ENCODE data around the gene DAB1.

The DAB1 gene

GRCh38 chr1:57063406-57064125 lies 360.3 kb downstream of the DAB1 start:
- no peak for DNase-seq

- peak in 2 of 3 experiments; percentile 10 to 28 for DNase-seq
These were observed 362.5 kb downstream of the DAB1 start for GRCh38 chr1:57061369-57061768.

- no peak for DNase-seq
These were observed 363.4 kb downstream of the DAB1 start for GRCh38 chr1:57060451-57060850.

- no peak for DNase-seq
These were observed 365.0 kb downstream of the DAB1 start for GRCh38 chr1:57058652-57059501.

GRCh38 chr1:57048856-57049255 lies 375.0 kb downstream of the DAB1 start:
- DNase-seq = no peak

GRCh38 chr1:57046462-57046861 lies 377.4 kb downstream of the DAB1 start:
- DNase-seq = no peak

GRCh38 chr1:57041901-57042300 lies 382.0 kb downstream of the DAB1 start:
- DNase-seq = no peak

GRCh38 chr1:57040811-57041210 lies 383.0 kb downstream of the DAB1 start:
- DNase-seq = no peak

GRCh38 chr1:57036641-57037579 lies 386.9 kb downstream of the DAB1 start:
- DNase-seq = no peak

GRCh38 chr1:57034713-57035112 lies 389.1 kb downstream of the DAB1 start:
- no peak for DNase-seq

GRCh38 chr1:57033222-57034001 lies 390.4 kb downstream of the DAB1 start:
- DNase-seq = no peak

GRCh38 chr1:57026624-57027354 lies 397.1 kb downstream of the DAB1 start:
- DNase-seq = peak in 1 of 3 experiments; percentile 67

GRCh38 chr1:57024855-57025254 lies 399.0 kb downstream of the DAB1 start:
- DNase-seq = peak in 2 of 3 experiments; percentile 9 to 64

- no peak for DNase-seq
These were observed 399.4 kb downstream of the DAB1 start for GRCh38 chr1:57024428-57024827.

- no peak for DNase-seq
These were observed 403.6 kb downstream of the DAB1 start for GRCh38 chr1:57020216-57020615.

GRCh38 chr1:57019236-57019839 lies 404.5 kb downstream of the DAB1 start:
- DNase-seq = peak; percentile 20 to 78 (median 75)

- no peak for DNase-seq
These were observed 405.7 kb downstream of the DAB1 start for GRCh38 chr1:57018119-57018518.

- no peak for DNase-seq
These were observed 406.1 kb downstream of the DAB1 start for GRCh38 chr1:57017717-57018116.

GRCh38 chr1:57017200-57017599 lies 406.7 kb downstream of the DAB1 start:
- DNase-seq = peak in 2 of 3 experiments; percentile 2 to 31

GRCh38 chr1:57015071-57015470 lies 408.8 kb downstream of the DAB1 start:
- no peak for DNase-seq

- peak in 1 of 3 experiments; percentile 23 for DNase-seq
These were observed 410.3 kb downstream of the DAB1 start for GRCh38 chr1:57013522-57013921.
